CD1c-positive myeloid dendritic cell (primary cell): ENCODE data around the gene EGR2.

Experiments used
- DNase-seq: peaks from one replicate; pipeline ENCODE4 v3.0.0-alpha.2; 2016; ENCODE audit errors: extremely low spot score

Gene EGR2

DNA sequence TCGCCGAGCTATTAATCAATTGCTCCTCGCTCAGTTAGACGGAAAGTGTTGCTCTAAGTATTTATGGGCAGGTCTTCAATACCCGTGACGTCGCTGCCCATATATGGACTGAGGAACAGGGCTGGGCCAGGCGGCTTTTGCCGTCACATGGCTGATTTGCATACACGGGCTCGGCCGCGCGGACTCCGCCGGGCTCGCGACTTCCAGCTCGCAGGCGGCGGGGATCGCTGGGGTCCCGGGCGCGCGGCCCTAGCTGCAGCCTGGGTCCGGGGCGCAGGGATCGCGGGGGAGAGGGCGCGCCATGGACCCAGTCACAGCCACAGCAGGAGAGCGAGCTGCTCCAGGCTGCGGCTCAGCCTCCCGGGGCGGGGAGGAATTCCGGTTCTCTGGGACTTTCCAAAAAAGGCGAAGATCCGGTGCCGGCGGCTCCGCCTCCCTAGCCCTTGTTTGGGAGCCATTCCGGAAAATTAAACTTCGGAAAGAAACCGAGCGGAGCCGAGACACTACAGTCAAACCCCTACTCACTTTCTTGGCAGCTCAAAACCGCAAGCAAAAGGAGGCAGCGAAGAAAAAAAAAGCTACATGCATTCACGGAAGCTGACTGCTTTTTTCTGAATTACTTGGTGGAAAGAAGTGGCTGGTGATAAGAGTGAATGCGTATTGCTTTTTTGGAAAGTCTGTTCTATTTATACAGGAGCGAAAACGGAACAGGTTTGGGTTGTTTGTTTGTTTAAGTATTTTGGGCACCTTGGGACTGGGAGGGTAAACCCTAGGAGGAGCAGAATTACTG, at the start of gene EGR2:
Gene EGR2 (minus strand): TSS at position 36 of the 790 bp plus-strand sequence. CDS start 337 bp downstream, outside the sequence.
- DNase-seq = peak; percentile 99

DNA sequence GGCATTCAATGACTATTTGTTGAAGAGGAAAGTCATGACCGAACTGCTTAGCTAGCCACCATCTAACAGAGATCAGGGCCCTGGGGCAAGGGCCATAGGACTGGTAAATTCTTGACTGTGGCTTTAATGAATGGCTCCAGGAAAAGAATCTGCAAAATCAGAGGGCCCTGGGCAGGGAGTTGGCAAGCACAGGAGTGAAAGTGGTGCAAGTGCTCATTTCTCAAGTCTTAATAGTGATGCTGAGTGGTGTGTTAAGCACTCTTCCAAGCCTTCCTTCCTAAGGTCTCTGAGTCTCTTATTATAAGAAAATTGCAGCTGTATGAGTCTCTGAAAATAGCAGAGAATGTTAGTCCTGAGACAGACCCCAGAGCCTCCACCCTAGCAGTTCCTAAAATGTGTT, 46.3 kb upstream of the EGR2 start:
- no peak for DNase-seq

DNA sequence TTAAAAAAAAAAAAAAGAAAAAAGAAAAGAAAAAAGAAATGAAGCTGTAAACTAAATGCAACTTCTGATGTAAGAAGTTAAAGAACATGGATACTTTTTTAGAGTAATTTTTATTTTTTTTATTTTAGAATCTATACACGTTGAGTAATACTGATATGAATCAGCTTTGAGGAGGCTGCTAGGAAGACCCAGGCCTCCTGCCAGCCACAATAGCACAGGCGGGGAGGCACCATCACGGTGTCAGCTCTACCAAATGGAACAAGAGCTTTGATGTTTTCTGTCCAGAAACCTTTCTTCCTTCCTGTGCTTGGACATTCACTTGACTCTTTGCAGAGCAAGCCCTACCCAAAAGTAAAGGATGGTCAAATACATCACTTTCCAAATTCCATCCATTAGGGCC, 45.3 kb upstream of the EGR2 start:
- no peak for DNase-seq

DNA sequence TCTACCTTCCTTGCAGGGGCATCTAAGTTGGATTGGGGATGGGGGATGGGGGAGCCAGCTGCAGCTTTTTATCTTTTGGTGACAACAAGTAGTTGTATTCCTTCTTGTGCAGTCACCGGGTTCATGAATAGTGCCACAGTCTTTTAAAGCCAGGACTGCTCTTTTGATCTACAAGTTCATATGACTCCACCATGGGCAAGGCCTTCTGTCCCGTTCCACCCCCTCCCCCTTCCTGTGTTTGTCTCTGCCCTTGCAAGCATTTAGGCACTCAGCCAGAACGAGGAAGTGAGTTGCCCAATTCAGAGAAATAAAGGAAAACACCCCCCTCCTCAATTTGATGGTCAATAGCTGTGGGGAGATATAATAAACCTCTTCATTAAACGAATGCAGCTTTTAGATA, 44.8 kb upstream of the EGR2 start:
- DNase-seq = peak; percentile 5

DNA sequence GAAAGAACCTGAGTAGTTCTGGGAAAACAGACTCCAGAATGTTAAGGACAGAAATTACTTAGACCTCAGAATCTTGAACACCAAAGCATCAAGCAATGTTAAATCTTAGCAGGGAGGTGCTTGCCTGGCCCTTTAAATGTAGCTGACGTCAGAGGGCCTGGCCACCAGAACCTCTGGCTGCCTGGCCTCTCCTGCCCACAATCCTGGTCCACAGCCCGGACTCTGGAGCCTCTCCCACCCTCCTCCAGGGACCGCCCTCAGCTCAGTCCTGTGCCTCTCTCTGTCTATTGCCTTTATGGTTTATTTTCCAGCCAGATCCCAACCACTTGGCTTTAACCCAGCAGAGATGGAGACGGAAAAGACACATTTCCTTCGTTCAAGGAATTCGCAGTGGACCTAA, 42.2 kb upstream of the EGR2 start:
- no peak for DNase-seq

DNA sequence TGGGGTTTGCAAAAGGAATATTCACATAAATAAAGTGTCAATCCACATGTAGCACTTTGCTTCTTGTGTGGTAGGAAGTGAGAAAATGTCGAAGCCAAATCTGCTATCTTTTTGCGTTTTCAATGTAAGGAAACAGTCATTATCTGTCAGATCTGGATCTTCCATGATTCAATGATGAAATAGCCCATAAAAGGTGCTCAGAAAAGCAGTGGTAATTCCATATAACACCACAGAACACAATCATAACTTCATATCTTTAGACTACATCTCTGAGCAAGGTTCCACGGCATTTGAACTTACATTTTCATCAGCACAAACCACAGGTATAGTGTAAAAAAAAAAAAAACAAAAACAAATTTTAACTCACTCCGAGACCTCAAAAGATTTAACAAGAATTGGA, 39.9 kb upstream of the EGR2 start:
- DNase-seq = peak; percentile 15

DNA sequence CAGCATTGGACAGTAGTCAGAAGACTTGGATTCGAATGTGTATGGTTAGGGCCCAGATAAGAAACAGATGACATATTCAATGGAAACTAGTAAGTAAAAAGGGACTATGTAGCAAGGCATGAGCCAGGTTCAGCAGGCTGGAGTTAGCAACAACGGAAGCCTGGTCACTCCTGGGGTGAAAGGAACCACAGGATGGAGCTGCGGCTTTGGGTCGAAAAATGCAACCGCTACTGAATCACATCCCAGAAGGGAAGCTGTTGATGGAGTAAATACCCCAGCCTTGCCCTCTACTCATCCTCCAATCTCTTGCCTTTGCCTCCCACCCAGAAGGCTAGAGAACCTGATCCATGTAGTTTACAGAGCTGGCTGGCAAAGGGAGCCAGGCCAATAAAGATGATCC, 37.5 kb upstream of the EGR2 start:
- peak; percentile 33 for DNase-seq

DNA sequence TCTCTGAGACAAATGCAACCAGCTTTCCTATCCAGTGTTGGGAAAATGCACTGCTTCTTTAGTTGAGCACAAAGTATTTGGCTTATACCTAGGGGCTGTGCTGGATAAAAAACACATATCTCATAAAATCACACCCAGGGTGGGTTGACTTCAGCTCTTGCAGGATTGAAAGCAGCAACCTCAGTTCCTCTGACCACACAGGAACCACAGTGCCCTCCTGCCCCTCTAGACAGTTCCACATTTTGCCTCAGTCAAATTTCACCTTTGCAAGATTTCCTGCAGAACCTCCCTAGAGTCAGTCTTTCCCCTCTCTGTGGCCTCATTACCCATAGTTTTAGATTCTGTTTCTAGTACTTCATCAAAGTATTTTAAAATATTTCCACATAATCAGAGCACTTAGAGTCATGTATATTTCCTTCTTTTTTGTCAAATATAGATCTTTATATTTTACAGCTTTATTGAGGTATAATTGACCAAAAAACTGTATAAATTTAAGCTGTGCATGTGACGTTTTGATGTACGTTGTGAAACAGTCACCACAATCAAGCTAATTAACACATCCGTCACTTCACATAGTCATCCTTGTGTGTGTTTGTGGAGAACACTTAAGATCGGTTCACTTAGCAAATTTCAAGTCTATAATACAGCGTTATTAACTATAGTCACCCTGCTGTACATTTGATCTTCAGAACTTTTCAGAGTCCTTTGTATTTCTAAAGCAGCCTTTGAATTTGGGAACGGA, 37.0 kb upstream of the EGR2 start:
- peak; percentile 31 for DNase-seq

DNA sequence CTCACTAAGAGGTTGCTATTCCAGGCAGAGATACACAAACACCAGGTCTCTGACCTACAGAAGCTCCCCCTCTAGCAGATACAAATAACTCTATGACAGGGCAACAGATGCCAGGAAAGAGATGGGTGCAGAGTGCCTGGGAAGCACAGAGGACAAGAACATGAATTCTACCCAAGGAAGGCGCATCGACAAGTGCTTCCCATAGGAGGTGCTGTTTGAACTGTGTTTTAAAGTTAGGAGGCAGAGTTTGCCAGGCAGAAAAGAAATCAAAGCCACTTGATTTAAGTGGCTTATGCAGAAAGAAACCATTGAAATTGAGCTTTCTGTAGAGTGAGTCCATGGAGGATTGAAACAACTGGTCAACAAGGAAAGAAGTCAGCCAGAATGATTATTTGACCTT, 35.3 kb upstream of the EGR2 start:
- peak; percentile 15 for DNase-seq

DNA sequence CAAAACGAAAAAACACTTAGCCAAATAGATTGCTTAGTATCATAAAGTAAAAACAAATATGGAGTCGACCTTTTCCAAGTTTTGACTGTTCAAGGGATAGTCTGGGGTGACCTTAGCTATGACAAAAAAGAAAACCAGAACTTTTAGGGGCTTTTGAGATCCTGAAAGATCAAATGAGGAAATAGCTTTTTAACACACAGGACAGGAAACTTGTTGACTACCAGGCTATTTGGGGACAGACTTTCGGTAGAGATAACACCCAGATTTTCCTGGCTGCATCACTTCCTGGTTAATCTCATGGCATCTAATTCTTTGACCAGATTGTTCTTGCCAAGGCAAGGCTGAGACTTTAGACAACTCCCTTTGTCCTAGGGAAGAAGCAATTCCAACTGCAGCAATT, 34.5 kb upstream of the EGR2 start:
- peak; percentile 33 for DNase-seq

DNA sequence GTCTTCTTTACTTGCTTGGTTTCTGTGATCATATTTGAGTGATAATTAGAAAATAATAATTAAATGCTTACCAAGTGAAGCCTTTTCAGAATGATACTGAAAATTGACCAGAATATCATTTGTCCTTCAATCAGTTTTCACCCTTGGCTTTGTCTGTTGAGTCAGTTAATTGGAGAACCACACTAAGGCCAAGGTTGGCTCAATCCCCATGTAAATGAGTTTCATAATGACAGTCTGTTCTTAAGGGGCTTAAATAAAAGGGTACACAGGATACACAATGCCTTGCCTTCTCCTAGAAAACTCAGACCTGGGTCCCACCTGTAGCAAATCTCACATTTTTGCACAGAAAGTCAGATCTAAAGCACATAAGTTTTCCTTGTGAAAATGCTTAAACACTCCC, 31.3 kb upstream of the EGR2 start:
- no peak for DNase-seq

DNA sequence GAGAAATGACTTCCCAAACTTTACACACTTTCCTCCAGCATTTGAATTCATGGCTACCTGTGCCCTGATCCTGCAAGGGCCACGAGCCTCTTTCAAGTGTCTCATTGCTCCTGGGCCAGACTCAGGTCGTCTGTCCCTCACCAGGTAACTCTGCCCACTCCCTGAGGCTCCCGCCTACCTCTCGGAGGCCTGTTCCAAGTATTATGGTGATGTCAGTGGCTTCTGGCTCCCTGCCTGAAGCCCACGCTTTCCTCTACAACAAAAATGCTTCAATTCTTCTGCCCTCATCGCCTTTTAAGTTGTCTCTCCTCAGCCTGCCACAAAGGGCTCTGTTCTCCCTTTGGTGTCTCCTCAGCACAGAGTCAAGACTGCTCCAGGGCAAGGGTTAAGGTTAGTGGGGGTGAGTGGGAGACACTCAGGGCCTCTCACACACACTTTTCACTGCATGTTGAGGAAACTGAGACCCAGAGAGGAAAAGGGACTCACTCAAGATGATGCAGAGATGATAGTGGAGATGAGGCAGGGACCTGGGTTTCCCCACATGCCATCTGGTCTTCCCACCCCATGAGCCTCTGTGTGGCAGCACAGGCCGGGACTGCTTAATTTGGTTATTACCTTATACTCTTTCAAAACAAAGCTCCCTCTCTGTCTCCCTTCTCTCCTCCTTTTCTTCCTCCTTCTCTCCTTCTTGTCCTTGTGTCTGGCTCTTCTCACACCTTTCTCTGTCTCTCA, 28.3 kb upstream of the EGR2 start:
- DNase-seq = no peak

DNA sequence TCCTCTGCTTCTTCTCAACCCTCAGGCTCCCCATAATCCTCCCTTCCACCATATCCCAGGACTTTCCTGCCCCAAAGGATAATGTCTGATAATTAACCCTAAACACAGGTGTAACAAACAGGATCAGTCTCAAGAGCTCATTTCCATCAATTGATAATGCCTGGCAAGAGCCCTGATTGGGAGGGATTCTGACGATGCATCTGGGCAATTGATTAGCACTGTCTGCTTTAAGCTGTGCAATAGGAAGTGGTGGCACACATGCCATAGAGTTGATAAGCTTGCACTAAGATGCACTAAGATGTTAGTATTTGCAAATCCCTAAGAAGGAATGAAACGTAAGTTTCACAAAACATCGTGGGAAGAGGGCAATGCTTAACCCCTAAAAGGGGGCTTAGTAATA, 27.4 kb upstream of the EGR2 start:
- DNase-seq = no peak

DNA sequence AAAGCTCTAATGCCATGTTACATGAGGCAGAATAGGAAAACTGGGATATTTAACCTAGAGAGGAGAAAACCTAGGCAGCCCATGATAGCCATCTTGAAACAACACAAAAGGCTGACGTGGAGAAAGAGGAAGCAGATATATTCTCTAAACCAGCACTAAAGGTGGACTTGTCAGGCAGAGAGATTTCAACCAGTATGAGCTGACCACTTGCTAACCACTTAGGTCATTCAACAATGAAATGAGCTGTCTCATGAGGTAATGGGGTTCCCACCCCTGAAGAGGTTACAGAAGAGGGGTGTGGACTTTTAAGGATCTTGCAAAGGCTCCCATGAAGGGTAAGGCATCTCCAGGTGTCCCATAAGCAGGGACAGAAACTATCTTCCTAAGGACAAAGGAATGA, 26.8 kb upstream of the EGR2 start:
- peak; percentile 23 for DNase-seq

DNA sequence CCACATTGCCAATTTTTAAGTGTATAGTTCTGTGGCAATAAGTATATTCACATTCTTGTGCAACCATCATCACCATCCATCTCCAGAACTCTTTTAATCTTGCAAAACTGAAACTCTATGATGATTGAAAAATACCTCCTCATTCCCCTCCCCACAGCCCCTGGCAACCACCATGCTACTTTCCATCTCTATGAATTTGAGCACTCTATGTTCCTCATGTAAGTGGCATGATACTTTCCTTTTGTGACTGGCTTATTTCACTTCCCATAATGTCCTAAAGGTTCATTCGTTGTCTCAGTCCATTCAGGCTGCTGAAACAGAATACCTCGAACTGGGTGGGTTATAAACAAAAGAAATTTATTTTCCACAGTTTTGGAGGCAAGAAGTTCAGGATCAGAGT, 23.4 kb upstream of the EGR2 start:
- DNase-seq = peak; percentile 44

DNA sequence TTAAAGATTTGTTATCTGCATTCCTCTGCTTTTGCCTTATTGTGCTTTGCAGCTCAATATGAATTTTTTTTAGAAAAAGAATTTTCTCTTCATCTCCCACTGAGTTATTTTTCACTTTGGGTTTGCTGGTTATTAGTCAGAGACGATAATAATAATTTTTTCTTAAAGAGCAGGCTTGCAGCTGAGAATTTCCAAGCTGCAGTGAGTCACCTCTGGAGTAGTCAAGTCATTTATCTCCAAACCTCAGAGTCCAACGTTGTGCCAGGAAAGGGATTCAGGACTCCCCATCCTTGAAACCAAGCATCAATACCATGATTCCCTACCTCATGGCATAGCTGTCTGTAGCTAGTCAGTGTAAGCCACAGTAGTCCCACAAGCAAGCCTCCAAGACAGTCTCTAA, 15.2 kb upstream of the EGR2 start:
- DNase-seq = no peak

DNA sequence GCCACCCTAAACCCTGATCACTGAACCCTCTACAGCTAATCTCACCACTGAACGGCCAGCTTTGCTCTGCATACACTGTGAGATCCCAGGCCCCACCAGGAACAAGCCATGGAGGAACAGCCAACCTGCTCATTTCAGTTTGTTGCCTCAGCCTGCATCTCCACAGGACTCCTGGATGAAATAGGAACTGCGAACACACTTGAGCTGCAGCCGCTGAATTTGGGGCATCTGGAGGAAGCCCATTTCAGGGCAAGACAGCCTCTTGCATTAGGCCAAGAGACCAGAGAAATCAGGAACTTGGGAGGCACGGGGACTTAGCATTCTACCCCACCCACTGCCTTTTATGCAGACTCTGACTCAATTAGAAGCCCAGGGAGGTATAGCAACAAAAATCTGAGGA, 14.5 kb upstream of the EGR2 start:
- DNase-seq = peak; percentile 84

DNA sequence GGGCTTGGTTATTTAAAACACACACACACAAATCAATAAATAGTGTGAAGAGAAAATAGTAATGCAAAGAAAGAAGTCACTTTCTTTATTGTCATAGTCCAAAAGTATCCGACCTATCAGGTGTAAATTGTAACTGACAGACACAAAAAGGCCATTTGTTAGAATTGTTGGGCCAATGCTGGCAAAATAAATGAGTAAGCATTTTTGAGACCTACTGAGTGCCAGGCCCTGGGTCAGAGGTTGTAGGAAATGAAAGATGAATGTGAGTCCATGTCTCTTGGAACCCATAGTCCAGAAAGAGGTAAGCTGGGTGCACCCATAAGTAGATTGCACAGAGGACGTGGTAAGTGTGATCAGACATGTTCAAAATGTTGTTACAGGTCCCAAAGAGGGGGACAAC, 13.5 kb upstream of the EGR2 start:
- no peak for DNase-seq

DNA sequence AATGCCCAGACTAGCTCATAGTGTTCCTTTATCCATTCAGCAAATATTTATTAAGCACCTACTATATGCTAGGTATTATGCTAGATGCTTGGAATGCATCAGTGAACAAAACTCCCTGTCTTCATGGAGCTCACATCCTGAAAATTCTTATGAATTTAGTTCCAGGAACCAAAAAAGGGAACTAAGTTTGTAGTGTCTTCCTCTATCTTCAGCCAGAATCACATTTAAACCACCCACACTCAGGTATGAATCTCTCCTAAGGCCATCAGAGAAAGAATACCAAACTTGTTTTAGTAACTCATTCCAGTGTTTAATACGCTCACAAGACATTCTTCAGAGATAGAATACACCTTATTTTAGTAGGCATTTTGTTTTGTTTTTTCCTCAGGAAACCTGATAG, 10.1 kb upstream of the EGR2 start:
- peak; percentile 77 for DNase-seq

DNA sequence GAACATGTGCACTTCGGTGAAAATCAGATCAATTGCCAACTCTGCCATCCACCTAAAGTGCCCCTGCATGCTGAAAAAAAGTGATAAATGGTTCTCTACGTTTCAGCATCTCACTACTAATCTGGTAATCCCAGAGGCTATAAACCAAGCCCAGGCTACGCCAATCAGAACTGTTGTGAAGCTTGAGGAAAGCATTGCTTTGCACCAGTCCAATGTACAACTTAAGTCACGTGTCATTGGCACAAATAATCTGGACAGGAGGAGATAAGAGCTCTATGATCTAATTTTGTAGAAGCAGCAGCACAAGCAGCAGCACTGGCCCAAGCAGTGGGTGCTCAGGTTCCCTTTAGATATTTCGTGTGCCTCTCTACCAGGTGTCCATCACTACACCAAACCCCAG, 4.4 kb upstream of the EGR2 start:
- DNase-seq = no peak

DNA sequence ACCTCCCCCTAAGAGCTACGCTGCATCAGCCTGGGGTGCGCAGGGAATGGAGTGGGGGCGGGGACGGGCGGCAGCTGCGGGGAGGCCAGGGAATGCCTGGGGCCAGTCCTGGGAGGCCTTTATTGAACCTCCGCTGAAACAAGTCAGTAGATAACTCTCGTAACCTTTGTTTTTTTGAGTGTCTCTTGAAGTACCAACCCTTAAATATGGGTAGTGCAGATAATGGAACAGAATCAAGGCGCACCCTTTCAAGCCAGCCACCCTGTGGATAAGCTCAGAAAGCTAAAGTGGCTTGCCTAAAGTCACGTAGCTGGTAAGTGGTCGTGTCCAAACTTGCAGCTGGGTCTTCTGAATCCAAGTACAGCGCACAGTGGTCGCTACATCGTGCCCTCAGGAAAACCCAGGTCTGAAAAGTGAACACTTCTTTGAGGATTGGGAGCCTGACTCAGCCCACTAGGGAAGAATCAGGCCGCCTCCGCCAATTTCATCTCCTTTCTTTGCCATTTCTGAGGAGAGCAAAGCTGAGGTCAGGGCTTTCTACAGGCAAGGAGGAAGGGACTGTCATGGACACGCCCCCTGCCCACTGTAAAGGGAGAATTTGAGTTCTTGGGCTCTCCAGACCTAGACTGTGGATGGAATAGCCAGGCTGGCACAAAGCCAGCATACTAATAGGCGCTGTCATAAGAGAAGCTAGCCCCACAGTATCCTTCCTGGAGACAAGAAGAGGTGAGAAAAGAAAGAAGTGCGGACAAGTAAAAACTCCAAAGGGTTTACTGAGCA, 3.2 kb upstream of the EGR2 start:
- peak; percentile 66 for DNase-seq

DNA sequence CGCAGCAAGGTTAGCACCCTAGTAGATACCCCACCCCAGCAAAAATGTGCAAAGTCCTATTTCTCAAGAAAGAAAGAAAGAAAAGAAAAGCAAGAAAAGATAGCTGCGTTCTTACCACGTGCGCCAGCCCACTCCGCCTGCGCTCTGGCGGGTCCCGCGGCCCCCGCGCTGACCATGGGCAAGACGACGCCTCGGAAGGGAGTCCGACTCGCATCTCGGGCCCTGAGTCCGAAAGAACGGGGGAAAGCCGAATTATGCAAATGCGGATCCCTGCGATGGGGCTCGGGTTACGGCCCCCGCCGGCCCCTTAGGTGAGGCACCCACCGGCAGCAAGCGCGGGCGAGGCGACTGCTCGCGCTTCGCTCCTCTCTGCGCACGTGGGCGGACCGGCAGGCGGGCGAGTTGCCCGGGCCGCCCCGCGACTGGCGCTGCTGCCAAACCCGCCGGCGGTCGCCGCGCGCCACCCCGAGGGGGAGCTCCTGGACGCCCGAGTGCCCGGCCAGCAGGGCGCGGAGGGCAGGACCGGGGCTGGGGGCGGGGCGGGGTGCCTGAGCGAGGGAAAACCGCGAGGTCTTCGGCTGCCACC, 2.4 kb upstream of the EGR2 start:
- DNase-seq = peak; percentile 80
